22Rv1 (cell line): ENCODE measurements around the gene UBAP2L.
"Not testable (repeated sequence)": the region's sequence is repeated elsewhere in the genome, so short reads cannot be mapped to it uniquely, and the experiment has no call there.

Experiments
- CTCF ChIP-seq: fragments of 450-650 bp; IDR thresholded peaks from 2 replicates; pipeline ENCODE4 v1.5.1; 2017; ENCODE audit warnings: mild to moderate bottlenecking
- ZFX ChIP-seq: fragments of 450-650 bp; IDR thresholded peaks from 2 replicates; pipeline ENCODE4 v1.6.1; 2017; ENCODE audit warnings: antibody characterized with exemption, borderline replicate concordance

- TF ChIP-seq CTCF, ZFX: not testable (repeated sequence)
Observed at GRCh38 chr1:154233127-154233526, 12.4 kb downstream of the UBAP2L start.
